Panc1 (cell line): Measurements from ENCODE around the gene KATNIP. TPM values are rescaled to one million over a fixed set of nuclear protein-coding genes. Genes with fewer than 3 reads are reported as not detected.

Experiments
- ATAC-seq: fragments of 200-7000 bp; cut with Tn5 transposase; 2 replicates; pipeline ENCODE4 v1.9.1; 2020; ENCODE audit warnings: mild to moderate bottlenecking, moderate library complexity
- BruUV-seq: library from RNA; stranded (reverse); fragments of 400-500 nt; replicated peaks from 2 replicates; lab custom pipeline; 2021; lab: Mats Ljungman, UMichigan
- CTCF ChIA-PET: fragments of 300-600 bp; sonication (Branson Sonifier 250); formaldehyde crosslinking; loops from one replicate; lab custom pipeline; 2022; ENCODE audit warnings: antibody characterized with exemption; lab: Charles Lee
- POLR2A ChIA-PET: fragments of 300-600 bp; sonication (Branson Sonifier 250); formaldehyde crosslinking; loops from one replicate; lab custom pipeline; 2022; ENCODE audit warnings: antibody characterized with exemption; lab: Charles Lee
- DNase-seq: peaks from one replicate; pipeline ENCODE4 v3.0.0-alpha.2; 2010; ENCODE audit warnings: low read depth, low spot score
- H3K27ac ChIP-seq: 2 replicates; pipeline ENCODE4 v1.5.1; 2011; ENCODE audit warnings: mild to moderate bottlenecking, low read length, inconsistent platforms
- H3K27me3 ChIP-seq: fragments of 200-500 bp; sonication (Bioruptor generic); 2 replicates; pipeline ENCODE4 v1.6.0; 2014; ENCODE audit warnings: low read length, inconsistent platforms; ENCODE audit not compliant: control insufficient read depth, insufficient read depth
- H3K36me3 ChIP-seq: fragments of 200-500 bp; sonication (Bioruptor generic); 2 replicates; pipeline ENCODE4 v1.5.1; 2014; ENCODE audit warnings: inconsistent platforms, mild to moderate bottlenecking, low read length, moderate library complexity; ENCODE audit not compliant: control insufficient read depth, insufficient read depth
- H3K4me1 ChIP-seq: 2 replicates; pipeline ENCODE4 v1.5.1; 2011; ENCODE audit warnings: inconsistent platforms, mild to moderate bottlenecking, low read length, moderate library complexity; ENCODE audit not compliant: control insufficient read depth, insufficient read depth
- H3K4me3 ChIP-seq, 2 experiments: 2 replicates each; pipeline ENCODE4 v1.5.1; 2011 to 2012; ENCODE audit warnings: low read depth in 2 of 2, low read length in 2 of 2, mild to moderate bottlenecking in 2 of 2, inconsistent platforms in 1 of 2, moderate library complexity in 1 of 2
- H3K9me3 ChIP-seq: fragments of 200-500 bp; sonication (Bioruptor generic); 2 replicates; pipeline ENCODE4 v1.5.1; 2014; ENCODE audit warnings: low read depth, mild to moderate bottlenecking, inconsistent platforms, low read length, moderate library complexity; ENCODE audit not compliant: control insufficient read depth, insufficient read depth
- CTCF ChIP-seq: fragments of 450-650 bp; IDR thresholded peaks from 2 replicates; pipeline ENCODE4 v1.5.1; 2017; ENCODE audit warnings: mild to moderate bottlenecking
- POLR2AphosphoS5 ChIP-seq: IDR thresholded peaks from 2 replicates; pipeline ENCODE4 v1.6.1; 2012; ENCODE audit warnings: mild to moderate bottlenecking, low read depth, low read length, moderate library complexity
- REST ChIP-seq, 2 experiments: IDR thresholded peaks; 2 replicates each; pipeline ENCODE4 v1.6.1; 2011 to 2012; ENCODE audit warnings: low read depth in 2 of 2, control low read depth in 1 of 2, low read length in 1 of 2, mild to moderate bottlenecking in 1 of 2, moderate library complexity in 1 of 2; ENCODE audit not compliant: insufficient read depth in 1 of 2
- SIN3A ChIP-seq: IDR thresholded peaks from 2 replicates; pipeline ENCODE4 v1.6.1; 2012; ENCODE audit warnings: low read depth, mild to moderate bottlenecking, low read length, moderate library complexity, borderline replicate concordance; ENCODE audit not compliant: insufficient read depth
- TCF7L2 ChIP-seq: IDR thresholded peaks from 2 replicates; pipeline ENCODE4 v1.6.1; 2011; ENCODE audit warnings: mild to moderate bottlenecking, low read depth, low read length, inconsistent platforms
- in situ Hi-C: cut with HindIII; loops from 2 replicates; pipeline ENCODE4 v1.10.0; 2016; ENCODE audit warnings: low sequenced_read_pairs, low pct_unique_long_range_greater_than_20kb
- intact Hi-C: fragments of 100-400 bp; cut with micrococcal nuclease; formaldehyde crosslinking; loops from one replicate; pipeline ENCODE4 v1.10.0; 2022; ENCODE audit not compliant: unreplicated experiment
- total RNA-seq: library from RNA; stranded (reverse); gene quantifications from one replicate; pipeline ENCODE4 v1.2.1, GENCODE V29; 2021; ENCODE audit not compliant: unreplicated experiment

KATNIP gene
- total RNA-seq, 1 experiment from 2014 or later: 36.7 TPM

DNA sequence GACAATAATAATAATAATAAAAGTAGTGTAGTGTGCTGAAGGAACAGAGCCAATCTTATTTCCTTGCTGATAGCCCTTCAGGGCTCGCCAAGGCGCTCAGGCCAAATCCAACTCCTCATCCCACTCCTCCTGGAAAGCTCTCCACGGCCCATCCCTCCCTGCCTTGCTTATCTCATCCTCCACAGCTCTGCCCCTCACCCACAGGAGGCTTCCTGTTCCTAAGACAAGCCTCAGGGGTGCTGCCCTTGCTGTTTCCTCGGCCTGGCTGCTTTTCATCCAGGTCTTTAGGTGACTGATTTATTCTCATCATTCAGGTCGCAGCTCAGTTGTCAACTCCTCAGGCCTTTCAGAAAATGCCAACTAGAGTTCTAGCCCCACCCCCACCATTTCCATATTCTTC, 11.4 kb upstream of the KATNIP start:
- intact Hi-C loops: no loop called here
- peaks cover 15% of the 10 kb centered on the region for H3K36me3 ChIP-seq
- no peaks in the 10 kb centered on the region for H3K27me3 ChIP-seq
- no TSS peak for BruUV-seq
- H3K9me3 ChIP-seq: no peaks in the 10 kb centered on the region
- no peak overlapping the region for H3K4me3 ChIP-seq
- POLR2A ChIA-PET: no interaction called here
- CTCF ChIA-PET: no interaction called here
- in situ Hi-C loops: no loop called here
- no peak overlapping the region for H3K27ac ChIP-seq
- TF ChIP-seq POLR2AphosphoS5 (no peak), TCF7L2 (no peak), SIN3A (no peak), CTCF (no peak), REST (IDR thresholded peaks at IDR 0.05; ENCODE audit: insufficient read depth in 1 of 2, low read depth in 2 of 2, low read length in 1 of 2) (no peak)
- ATAC-seq (no peak), DNase-seq (no peak)
- H3K4me1 ChIP-seq: no peaks in the 10 kb centered on the region

DNA sequence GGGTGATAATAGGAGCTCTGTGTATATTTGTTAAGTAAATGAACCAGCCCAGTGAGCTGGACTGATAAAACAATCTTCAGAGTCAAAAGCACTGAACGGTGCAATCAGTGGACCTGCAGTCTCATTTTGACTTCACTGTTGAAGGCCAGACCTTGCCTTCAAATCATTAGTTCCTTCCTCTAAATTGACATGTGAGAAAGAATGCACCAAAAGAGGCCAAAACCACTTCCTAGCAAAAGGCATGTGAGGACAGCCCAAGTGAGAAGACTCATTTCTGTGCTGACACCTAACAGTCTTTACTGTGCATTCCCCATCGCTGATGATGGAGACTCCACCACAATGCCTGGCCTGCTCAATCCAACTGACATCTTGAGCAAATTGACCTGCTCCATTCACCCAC, 10.8 kb upstream of the KATNIP start:
- Histone ChIP-seq H3K4me1 (no peaks in the 10 kb centered on the region), H3K27me3 (no peaks in the 10 kb centered on the region), H3K9me3 (no peaks in the 10 kb centered on the region), H3K27ac (no peak overlapping the region), H3K36me3 (peaks cover 15% of the 10 kb centered on the region), H3K4me3 (no peak overlapping the region)
- POLR2A ChIA-PET: no interaction called here
- intact Hi-C loops: no loop called here
- CTCF ChIA-PET: no interaction called here
- in situ Hi-C loops: no loop called here
- DNase-seq (no peak), ATAC-seq (no peak)
- BruUV-seq: no TSS peak
- TF ChIP-seq TCF7L2 (no peak), REST (IDR thresholded peaks at IDR 0.05; ENCODE audit: insufficient read depth in 1 of 2, low read depth in 2 of 2, low read length in 1 of 2) (no peak), SIN3A (no peak), POLR2AphosphoS5 (no peak)
